Measurements from ENCODE around the gene TACO1.

Gene TACO1

GRCh38 chr17:63611354-63611753 is 10.7 kb downstream of the TACO1 start:
- DNase-seq (ENCODE audit: low read depth), result no peak
- no peak overlapping the region for H3K4me3 ChIP-seq (replicated peaks; ENCODE audit: low read depth, low read length)
- TF ChIP-seq CTCF (IDR thresholded peaks at IDR 0.05; ENCODE audit: low read length, missing control alignments), result no peak

GRCh38 chr17:63613663-63614062 is 13.0 kb downstream of the TACO1 start:
- no peak for DNase-seq (ENCODE audit: low read depth)
- H3K4me3 ChIP-seq (replicated peaks; ENCODE audit: low read depth, low read length), result no peak overlapping the region
- no peak for TF ChIP-seq CTCF (IDR thresholded peaks at IDR 0.05; ENCODE audit: low read length, missing control alignments)

GRCh38 chr17:63621229-63621683 is 20.6 kb downstream of the TACO1 start:
- TF ChIP-seq CTCF (IDR thresholded peaks at IDR 0.05; ENCODE audit: low read length, missing control alignments), result no peak
- DNase-seq (ENCODE audit: low read depth), result no peak
- peak overlapping the region; percentile 64 for H3K4me3 ChIP-seq (replicated peaks; ENCODE audit: low read depth, low read length)

GRCh38 chr17:63621684-63622573 is 21.2 kb downstream of the TACO1 start, which contains the start of gene MAP3K3:
Gene MAP3K3, plus strand, starts transcription at chr17:63622417. Its CDS starts 343 bp downstream, at chr17:63622760.
- peak; percentile 100 for DNase-seq (ENCODE audit: low read depth)
- peak within 1 kb of the TSS; percentile 74 for H3K4me3 ChIP-seq (replicated peaks; ENCODE audit: low read depth, low read length)
- TF ChIP-seq CTCF (IDR thresholded peaks at IDR 0.05; ENCODE audit: low read length, missing control alignments), result no peak

- peak; percentile 67 for DNase-seq (ENCODE audit: low read depth)
- TF ChIP-seq CTCF (IDR thresholded peaks at IDR 0.05; ENCODE audit: low read length, missing control alignments), result no peak
- peak overlapping the region; percentile 74 for H3K4me3 ChIP-seq (replicated peaks; ENCODE audit: low read depth, low read length)
Observed at GRCh38 chr17:63622574-63623390, 22.1 kb downstream of the TACO1 start.

- no peak for DNase-seq (ENCODE audit: low read depth)
- TF ChIP-seq CTCF (IDR thresholded peaks at IDR 0.05; ENCODE audit: low read length, missing control alignments), result no peak
- H3K4me3 ChIP-seq (replicated peaks; ENCODE audit: low read depth, low read length), result peak overlapping the region; percentile 74
Observed at GRCh38 chr17:63623786-63624530, 23.3 kb downstream of the TACO1 start.

Measured in fibroblast of pulmonary artery (primary cell).